ENCODE results near the gene ATG13. TPM values are rescaled to one million over a fixed set of nuclear protein-coding genes. Genes with fewer than 3 reads are reported as not detected.
"Not testable (repeated sequence)": the region's sequence is repeated elsewhere in the genome, so short reads cannot be mapped to it uniquely, and the experiment has no call there.

Gene ATG13
- 10 to 100 TPM; 64.0 to 72.9 TPM for total RNA-seq

DNA sequence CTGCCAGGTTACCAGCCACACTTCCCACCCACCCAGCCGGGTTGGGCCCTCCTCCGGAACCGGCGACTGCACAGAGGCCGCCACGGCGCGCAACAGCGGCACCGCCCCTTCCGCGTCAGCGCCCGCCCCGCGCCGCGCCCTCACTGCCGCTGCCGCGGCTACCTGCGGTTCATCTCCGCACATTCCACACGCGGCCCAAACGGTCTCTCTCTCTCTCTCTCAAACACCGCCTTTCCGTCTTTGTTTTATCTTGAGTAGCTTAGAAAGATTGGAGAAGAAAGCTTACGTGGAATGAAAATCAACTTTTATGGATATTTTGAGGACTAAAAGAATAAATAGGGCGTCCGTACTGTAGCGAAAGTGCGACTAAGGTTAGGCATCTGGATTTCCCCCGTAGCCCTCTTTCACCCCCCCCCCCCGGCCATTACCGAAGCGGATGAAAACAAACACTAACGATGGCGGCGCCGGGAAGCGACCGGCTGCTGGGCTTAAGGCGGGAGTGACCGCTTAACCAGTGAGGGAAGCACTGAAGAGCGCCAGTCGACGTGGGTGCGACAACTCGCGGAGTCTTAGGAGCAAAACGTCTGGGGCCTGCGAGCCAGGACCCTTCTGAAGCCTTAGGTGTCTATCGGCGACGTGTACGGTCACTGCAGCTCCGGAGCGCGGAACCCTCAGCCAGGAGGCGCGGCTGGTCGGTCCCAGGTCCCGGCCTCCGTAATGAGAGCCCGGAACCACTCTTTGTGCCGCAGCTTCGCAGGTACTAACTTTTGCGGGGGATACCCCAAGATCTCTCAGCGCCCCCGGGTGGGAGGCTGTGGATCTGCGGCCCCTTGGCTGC lies at the start of gene ATG13, which contains the start of gene HARBI1:
TSS of gene ATG13 (plus strand) at position 420 of the 838 bp plus-strand sequence. CDS start 26,739 bp downstream, outside the sequence.
TSS of gene HARBI1 (minus strand) at position 94 of the 838 bp plus-strand sequence. CDS start 990 bp downstream, outside the sequence.
- H3K36me3 Mint-ChIP-seq = peaks cover 8% of the 10 kb centered on the region
- peaks cover 40% of the 10 kb centered on the region for H3K4me1 Mint-ChIP-seq
- H3K27me3 Mint-ChIP-seq = no peaks in the 10 kb centered on the region
- CTCF ChIA-PET = interaction anchor here (0.7 to 4.4 kb wide), 23 partner anchors 10 to 451 kb away, joined by 3 to 35 read pairs (median 6); partner anchors contain the start of genes AMBRA1, ARHGAP1, CHRM4 and ZNF408
- ATAC-seq (peak; percentile 97), DNase-seq (peak; percentile 94)
- peak within 1 kb of the TSS; percentile 99 for H3K27ac Mint-ChIP-seq
- peak within 1 kb of the TSS; percentile 89 for H3K4me3 Mint-ChIP-seq
- no peaks in the 10 kb centered on the region for H3K9me3 Mint-ChIP-seq (ENCODE audit: low read depth)

DNA sequence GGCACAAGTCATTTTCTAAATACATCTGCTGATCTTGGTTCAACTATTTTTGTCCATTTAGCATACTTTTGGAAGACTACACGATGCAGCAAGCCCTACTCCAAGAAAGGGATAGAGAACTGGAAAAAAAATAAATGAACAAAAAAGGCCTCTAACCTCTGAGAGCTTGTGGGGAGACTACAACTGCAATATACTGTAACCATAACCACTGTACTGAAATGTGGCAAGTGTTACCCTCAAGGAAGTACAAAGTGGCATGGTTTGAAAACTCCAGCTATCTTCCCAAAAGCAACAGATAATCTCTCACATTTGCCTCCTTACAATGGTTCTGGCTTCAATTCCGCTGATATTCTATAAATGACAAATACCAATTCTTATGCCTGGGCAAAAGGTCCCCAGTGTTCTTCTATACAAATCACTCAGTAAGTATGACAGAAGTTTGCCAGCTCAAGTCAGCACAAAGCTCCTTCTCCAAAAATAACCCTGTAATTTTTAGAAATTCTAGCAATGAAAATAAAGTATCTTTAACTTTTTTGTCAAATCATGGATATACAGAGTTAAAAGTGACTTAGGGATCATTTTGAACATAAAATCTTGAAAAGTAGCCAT lies 46.5 kb upstream of the ATG13 start:
- H3K27ac Mint-ChIP-seq = peak overlapping the region; percentile 29
- no peaks in the 10 kb centered on the region for H3K27me3 Mint-ChIP-seq
- peaks cover 23% of the 10 kb centered on the region for H3K36me3 Mint-ChIP-seq
- H3K4me1 Mint-ChIP-seq = peaks cover 28% of the 10 kb centered on the region
- CTCF ChIA-PET = interaction anchor here (0.6 to 2.3 kb wide), 9 partner anchors 10 to 234 kb away, joined by 3 to 14 read pairs (median 5); partner anchors contain the start of genes AMBRA1, ATG13 and HARBI1
- peak; percentile 57 for ATAC-seq
- no peak for DNase-seq
- no peaks in the 10 kb centered on the region for H3K9me3 Mint-ChIP-seq (ENCODE audit: low read depth)
- no peak overlapping the region for H3K4me3 Mint-ChIP-seq

DNA sequence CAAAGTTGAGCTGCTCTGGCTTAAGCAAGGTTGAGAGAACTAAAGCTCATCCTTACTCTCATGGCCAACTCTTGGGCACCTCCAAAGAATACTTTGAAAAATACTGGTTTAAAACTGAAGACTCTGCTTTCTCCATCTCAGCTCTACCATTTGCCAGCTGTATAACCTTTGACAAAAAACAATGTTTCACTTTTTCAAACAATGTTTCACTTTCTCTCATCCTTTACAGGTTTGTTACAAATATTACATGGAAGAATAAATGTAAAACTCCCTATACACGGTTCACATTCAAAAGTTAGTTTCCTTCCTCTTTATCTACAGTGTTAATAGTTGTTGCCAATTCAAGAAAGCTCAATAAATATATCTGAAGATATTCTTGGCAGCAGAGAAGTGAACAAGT lies 42.7 kb upstream of the ATG13 start:
- CTCF ChIA-PET = interaction anchor here (0.6 to 1.2 kb wide), 2 partner anchors 24 to 111 kb away, joined by 3 read pairs; no protein-coding TSS in a partner anchor
- no peak for DNase-seq
- no peaks in the 10 kb centered on the region for H3K27me3 Mint-ChIP-seq
- no peak for ATAC-seq
- H3K36me3 Mint-ChIP-seq = peaks cover 25% of the 10 kb centered on the region
- H3K27ac Mint-ChIP-seq = no peak overlapping the region
- peaks cover 29% of the 10 kb centered on the region for H3K4me1 Mint-ChIP-seq
- H3K4me3 Mint-ChIP-seq = no peak overlapping the region
- H3K9me3 Mint-ChIP-seq (ENCODE audit: low read depth) = no peaks in the 10 kb centered on the region

DNA sequence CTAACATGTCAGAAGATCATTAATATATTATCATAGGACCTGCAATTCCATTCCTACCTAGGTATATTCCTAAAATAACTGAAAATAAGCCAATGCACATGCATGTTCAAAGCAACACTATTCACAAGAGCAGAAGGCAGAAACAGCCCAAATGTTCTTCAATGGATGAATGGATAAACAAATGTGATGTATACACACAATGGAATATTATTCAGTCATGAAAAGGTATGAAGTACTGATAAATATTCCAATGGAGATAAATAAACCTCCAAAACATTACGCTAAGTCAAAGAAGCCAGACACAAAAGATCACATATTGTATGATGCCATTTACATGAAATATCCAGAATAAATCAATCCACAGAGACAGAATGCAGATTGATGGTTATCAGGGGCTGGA lies 40.3 kb upstream of the ATG13 start:
- Mint-ChIP-seq H3K9me3 (ENCODE audit: low read depth) (no peaks in the 10 kb centered on the region), H3K27me3 (no peaks in the 10 kb centered on the region), H3K4me3 (no peak overlapping the region), H3K36me3 (peaks cover 29% of the 10 kb centered on the region), H3K27ac (no peak overlapping the region), H3K4me1 (peaks cover 18% of the 10 kb centered on the region)
- no peak for DNase-seq
- ATAC-seq = no peak
- CTCF ChIA-PET = no interaction called here

DNA sequence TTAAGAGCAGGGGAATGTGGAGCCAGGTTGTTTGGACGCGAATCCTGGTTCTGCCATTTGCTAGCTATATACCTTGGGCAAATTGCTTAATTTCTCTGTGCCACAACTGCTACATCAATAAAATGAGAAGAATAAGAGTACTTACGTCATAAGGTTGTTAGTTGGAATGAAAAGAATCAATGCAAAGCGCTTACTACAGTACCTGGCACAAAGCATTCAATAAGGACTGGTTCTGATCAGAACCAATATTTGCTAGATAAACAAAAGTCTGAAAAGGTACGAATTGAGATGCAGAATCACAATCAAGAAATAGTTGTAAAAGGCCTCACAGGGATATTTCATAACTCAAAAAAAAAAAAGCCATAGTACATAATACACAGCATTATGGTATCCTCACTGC lies 34.8 kb upstream of the ATG13 start:
- CTCF ChIA-PET = no interaction called here
- H3K27ac Mint-ChIP-seq = no peak overlapping the region
- no peak for ATAC-seq
- no peak overlapping the region for H3K4me3 Mint-ChIP-seq
- H3K4me1 Mint-ChIP-seq = peaks cover 3% of the 10 kb centered on the region
- no peaks in the 10 kb centered on the region for H3K9me3 Mint-ChIP-seq (ENCODE audit: low read depth)
- peaks cover 16% of the 10 kb centered on the region for H3K36me3 Mint-ChIP-seq
- H3K27me3 Mint-ChIP-seq = no peaks in the 10 kb centered on the region
- DNase-seq = no peak

DNA sequence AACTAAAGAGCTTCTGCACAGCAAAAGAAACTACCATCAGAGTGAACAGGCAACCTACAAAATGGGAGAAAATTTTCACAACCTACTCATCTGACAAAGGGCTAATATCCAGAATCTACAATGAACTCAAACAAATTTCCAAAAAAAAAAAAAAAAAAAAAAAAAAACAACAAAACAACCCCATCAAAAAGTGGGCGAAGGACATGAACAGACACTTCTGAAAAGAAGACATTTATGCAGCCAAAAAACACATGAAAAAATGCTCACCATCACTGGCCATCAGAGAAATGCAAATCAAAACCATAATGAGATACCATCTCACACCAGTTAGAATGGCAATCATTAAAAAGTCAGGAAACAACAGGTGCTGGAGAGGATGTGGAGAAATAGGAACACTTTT lies 33.8 kb upstream of the ATG13 start:
- CTCF ChIA-PET; H3K27me3 Mint-ChIP-seq; ATAC-seq; H3K4me3 Mint-ChIP-seq; H3K9me3 Mint-ChIP-seq (ENCODE audit: low read depth); H3K4me1 Mint-ChIP-seq; H3K27ac Mint-ChIP-seq; DNase-seq: not testable (repeated sequence)
- peaks cover 22% of the 10 kb centered on the region for H3K36me3 Mint-ChIP-seq

DNA sequence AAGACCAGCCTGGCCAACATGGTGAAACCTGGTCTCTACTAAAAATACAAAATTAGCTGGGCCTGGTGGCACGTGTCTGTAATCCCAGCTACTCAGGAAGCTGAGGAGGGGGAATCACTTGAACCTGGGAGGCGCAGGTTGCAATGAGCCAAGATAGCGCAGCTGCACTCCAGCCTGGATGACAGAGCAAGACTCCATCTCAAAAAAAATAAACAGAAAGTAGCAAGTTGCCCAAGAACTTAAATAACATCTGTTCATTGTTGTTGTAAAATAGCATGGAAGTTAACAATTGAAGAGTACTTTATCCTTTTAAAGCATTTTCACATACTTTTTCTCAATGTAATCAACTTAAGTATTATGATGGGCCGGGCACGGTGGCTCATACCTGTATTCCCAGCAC lies 29.2 kb upstream of the ATG13 start:
- H3K9me3 Mint-ChIP-seq (ENCODE audit: low read depth) = no peaks in the 10 kb centered on the region
- H3K4me3 Mint-ChIP-seq = no peak overlapping the region
- no peak overlapping the region for H3K27ac Mint-ChIP-seq
- ATAC-seq (no peak), DNase-seq (no peak)
- peaks cover 17% of the 10 kb centered on the region for H3K36me3 Mint-ChIP-seq
- H3K4me1 Mint-ChIP-seq = peaks cover 30% of the 10 kb centered on the region
- H3K27me3 Mint-ChIP-seq = no peaks in the 10 kb centered on the region
- CTCF ChIA-PET = no interaction called here

DNA sequence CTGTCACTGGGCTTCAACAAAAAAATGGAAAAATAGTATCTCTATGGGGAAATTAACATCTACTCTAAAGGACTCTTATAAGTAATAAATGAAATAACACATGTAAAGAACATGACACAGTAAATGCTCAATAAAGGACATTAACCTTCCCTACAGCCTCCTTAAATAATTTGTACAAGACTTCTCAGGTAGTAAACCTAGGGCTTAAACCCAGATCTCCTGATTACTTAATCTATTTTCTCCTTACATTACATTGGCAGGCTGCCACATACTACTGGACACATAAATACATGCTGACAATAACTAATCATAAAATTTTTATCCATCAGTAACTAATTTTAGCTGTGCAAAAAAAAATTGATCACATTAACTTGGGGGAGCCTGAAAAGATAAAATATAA lies 28.4 kb upstream of the ATG13 start:
- DNase-seq (no peak), ATAC-seq (no peak)
- Mint-ChIP-seq H3K4me1 (peaks cover 32% of the 10 kb centered on the region), H3K9me3 (ENCODE audit: low read depth) (no peaks in the 10 kb centered on the region), H3K36me3 (peaks cover 17% of the 10 kb centered on the region), H3K27ac (no peak overlapping the region), H3K27me3 (no peaks in the 10 kb centered on the region), H3K4me3 (no peak overlapping the region)
- CTCF ChIA-PET = no interaction called here

DNA sequence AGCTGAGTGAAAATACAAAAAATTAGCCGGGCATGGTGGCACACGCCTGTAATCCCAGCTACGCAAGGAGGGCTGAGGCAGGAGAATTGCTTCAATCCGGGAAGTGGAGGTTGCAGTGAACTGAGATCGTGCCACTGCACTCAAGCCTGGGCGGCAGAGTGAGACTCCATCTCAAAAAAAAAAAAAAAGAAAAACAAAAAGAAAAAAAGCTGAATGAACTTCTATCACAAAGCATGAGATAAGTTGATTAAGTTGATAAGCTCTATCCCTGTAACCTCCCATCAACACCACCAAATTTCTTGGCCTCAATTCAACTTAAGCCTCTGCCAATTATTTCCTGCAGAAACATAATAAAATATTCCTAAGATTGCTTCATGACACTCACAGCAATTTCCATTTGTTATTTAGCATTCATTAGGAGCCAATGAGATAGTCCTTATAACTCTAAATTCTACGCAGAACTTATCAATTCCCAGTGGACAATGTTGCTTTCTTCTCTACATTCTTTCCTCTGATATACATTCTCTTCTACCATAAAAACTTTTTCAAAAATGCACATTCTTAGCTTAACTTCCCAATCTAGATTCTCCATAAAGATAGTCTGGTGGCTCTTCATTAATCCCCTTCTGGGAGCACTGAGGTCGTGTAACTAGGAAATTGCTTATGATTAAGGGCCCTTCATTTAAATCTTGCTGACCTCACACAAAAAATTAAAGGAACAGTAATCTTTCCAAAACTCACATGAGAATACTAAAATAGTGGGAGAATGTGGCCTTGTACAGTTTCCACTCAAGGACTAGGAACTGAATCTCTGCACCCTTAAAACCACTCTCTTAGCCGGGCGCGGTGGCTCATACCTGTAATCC lies 26.4 kb upstream of the ATG13 start:
- Mint-ChIP-seq H3K4me3 (no peak overlapping the region), H3K4me1 (peaks cover 38% of the 10 kb centered on the region), H3K36me3 (peaks cover 14% of the 10 kb centered on the region), H3K27me3 (no peaks in the 10 kb centered on the region), H3K27ac (no peak overlapping the region), H3K9me3 (ENCODE audit: low read depth) (no peaks in the 10 kb centered on the region)
- ATAC-seq (no peak), DNase-seq (no peak)
- CTCF ChIA-PET = interaction anchor here (1.0 to 1.2 kb wide), 2 partner anchors 27 to 74 kb away, joined by 3 to 4 read pairs; no protein-coding TSS in a partner anchor

DNA sequence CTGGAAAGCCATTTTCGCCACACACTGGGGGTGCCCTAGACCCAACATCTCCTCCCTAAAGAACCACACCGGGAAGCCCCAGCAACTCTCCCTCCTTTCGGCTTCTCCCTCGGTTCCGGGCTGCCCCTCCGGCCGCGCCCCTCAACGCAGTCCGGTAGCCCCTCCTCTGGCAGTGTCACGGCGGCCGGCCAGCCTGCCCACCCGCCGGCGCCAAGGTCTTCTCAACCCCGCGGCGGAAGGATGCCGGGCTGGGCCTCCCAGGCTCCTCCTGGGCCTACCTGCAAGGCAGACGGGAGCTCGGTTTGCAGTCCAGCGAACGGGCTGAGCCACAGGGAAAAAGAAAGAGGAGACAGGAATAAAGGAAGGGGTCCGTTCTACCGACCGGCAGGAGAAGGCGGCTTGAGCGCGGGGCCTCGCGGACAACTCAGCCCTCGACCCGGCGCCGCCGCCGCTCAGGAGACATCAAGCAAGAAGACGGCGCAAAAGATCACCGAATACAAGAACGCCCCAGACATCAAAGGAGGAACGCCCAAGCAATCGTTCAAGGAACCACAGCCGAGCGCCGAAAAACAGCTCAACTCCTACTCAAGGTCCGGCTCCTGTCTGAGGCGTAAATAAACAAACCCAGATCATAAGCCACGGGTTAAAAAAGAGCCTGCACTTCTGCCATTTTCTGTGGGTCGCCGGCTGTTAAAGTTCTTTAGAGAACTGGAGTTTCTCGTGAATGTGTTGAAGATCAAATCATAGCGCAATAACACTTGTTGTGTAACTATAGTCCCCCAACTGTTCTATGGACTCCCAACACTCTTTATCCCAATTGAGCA lies 23.6 kb upstream of the ATG13 start, which contains the start of gene AMBRA1:
TSS of gene AMBRA1 (minus strand) at position 474 of the 824 bp plus-strand sequence. CDS start 45,643 bp downstream, outside the sequence.
- peak; percentile 95 for ATAC-seq
- CTCF ChIA-PET = interaction anchor here (0.8 to 2.0 kb wide), 9 partner anchors 9 to 245 kb away, joined by 3 to 14 read pairs (median 4); partner anchors contain the start of gene ATG13
- H3K27ac Mint-ChIP-seq = peak within 1 kb of the TSS; percentile 95
- peak within 1 kb of the TSS; percentile 97 for H3K4me3 Mint-ChIP-seq
- no peaks in the 10 kb centered on the region for H3K27me3 Mint-ChIP-seq
- H3K36me3 Mint-ChIP-seq = peaks cover 8% of the 10 kb centered on the region
- peaks cover 50% of the 10 kb centered on the region for H3K4me1 Mint-ChIP-seq
- DNase-seq = peak; percentile 93
- H3K9me3 Mint-ChIP-seq (ENCODE audit: low read depth) = no peaks in the 10 kb centered on the region

DNA sequence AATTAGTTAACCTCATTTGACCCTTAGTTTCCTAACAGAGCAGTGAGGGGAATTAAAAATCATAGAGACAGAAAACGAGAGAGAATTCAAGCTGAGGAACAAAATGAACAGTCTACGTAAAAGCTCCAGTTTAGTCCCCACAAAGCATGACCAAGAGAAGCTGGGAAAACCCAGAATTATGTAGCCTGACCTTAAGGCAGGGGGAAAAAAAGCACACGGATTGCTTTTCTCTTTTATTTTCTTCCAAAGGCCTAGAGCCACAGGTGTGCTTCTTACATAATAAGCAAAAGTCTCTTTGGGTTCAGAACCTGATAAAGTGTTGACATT lies 23.0 kb upstream of the ATG13 start:
- peaks cover 47% of the 10 kb centered on the region for H3K4me1 Mint-ChIP-seq
- peak overlapping the region; percentile 95 for H3K27ac Mint-ChIP-seq
- no peaks in the 10 kb centered on the region for H3K27me3 Mint-ChIP-seq
- CTCF ChIA-PET = interaction anchor here (0.8 to 2.0 kb wide), 7 partner anchors 11 to 245 kb away, joined by 3 to 14 read pairs (median 4); partner anchors contain the start of gene ATG13
- H3K36me3 Mint-ChIP-seq = peaks cover 7% of the 10 kb centered on the region
- peak overlapping the region; percentile 97 for H3K4me3 Mint-ChIP-seq
- no peak for DNase-seq
- no peaks in the 10 kb centered on the region for H3K9me3 Mint-ChIP-seq (ENCODE audit: low read depth)
- no peak for ATAC-seq

DNA sequence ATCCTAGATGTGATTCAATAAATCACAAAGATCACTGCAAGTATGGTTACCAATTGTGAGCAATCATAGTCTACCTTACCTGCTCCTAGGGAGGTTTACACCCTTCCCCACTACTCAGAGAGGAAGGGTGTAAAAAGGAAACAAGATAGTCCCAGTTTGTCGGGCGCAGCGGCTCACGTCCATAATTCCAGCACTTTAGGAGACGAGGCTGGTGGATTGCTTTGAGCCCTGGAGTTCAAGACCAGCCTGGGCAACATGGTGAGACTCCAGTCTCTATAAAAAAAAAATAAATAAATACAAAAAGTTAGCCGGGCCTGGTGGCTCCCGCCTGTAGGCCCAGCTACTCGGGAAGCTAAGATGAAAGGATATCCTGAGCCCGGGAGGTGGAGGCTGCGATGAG lies 22.6 kb upstream of the ATG13 start:
- Mint-ChIP-seq H3K9me3 (ENCODE audit: low read depth) (no peaks in the 10 kb centered on the region), H3K4me3 (no peak overlapping the region), H3K27ac (peak overlapping the region; percentile 95), H3K4me1 (peaks cover 47% of the 10 kb centered on the region), H3K27me3 (no peaks in the 10 kb centered on the region), H3K36me3 (peaks cover 5% of the 10 kb centered on the region)
- CTCF ChIA-PET = interaction anchor here (0.7 to 2.0 kb wide), 5 partner anchors 17 to 246 kb away, joined by 3 to 14 read pairs (median 4); partner anchors contain the start of gene ATG13
- ATAC-seq = no peak
- no peak for DNase-seq
